B cell (primary cell): ENCODE results near the gene NR1D1. TPM values are rescaled to one million over a fixed set of nuclear protein-coding genes. Genes with fewer than 3 reads are reported as not detected.
"Not testable (repeated sequence)": the region's sequence is repeated elsewhere in the genome, so short reads cannot be mapped to it uniquely, and the experiment has no call there.

Experiments used
- ATAC-seq: fragments of 200-7000 bp; cut with Tn5 transposase; one replicate; pipeline ENCODE4 v1.10.0; 2021; ENCODE audit warnings: low read depth, mild to moderate bottlenecking, moderate number of reproducible peaks, moderate library complexity
- CTCF ChIA-PET: fragments of 350-600 bp; sonication (Branson Sonifier 250); formaldehyde crosslinking; loops from one replicate; lab custom pipeline; 2021; ENCODE audit warnings: antibody characterized with exemption, inconsistent platforms; lab: Charles Lee
- POLR2A ChIA-PET: fragments of 350-600 bp; sonication (Branson Sonifier 250); formaldehyde crosslinking; loops from one replicate; lab custom pipeline; 2021; ENCODE audit warnings: antibody characterized with exemption; lab: Charles Lee
- DNase-seq: peaks from one replicate; pipeline ENCODE4 v3.0.0; 2013
- H2AFZ ChIP-seq: 2 replicates; pipeline ENCODE4 v1.6.1; 2012; ENCODE audit warnings: mild to moderate bottlenecking, low read depth, low read length; ENCODE audit not compliant: insufficient read depth, poor library complexity, severe bottlenecking
- H3K27ac ChIP-seq, 2 donors: 1 replicate in 1 of 2; 2 replicates in 1 of 2; pipeline ENCODE4 v1.5.1; 2012 to 2013; ENCODE audit warnings: low read length in 2 of 2, mild to moderate bottlenecking in 2 of 2, moderate library complexity in 1 of 2
- H3K27me3 ChIP-seq, 4 experiments: fragments of 200-600 bp in 1 of 4; sonication (generic) in 1 of 4; replicated peaks in 1 of 4; 1 replicate in 2 of 4; 2 replicates in 2 of 4; pipeline versions ENCODE4 v1.6.1 to v1.7.0; 2013 to 2016; ENCODE audit warnings: low read length in 3 of 4, mild to moderate bottlenecking in 2 of 4, mixed read lengths in 1 of 4, moderate library complexity in 1 of 4; ENCODE audit not compliant: insufficient read depth in 4 of 4, control insufficient read depth in 3 of 4; ENCODE audit errors: control extremely low read depth in 1 of 4
- H3K36me3 ChIP-seq, 2 experiments: replicated peaks in 1 of 2; 1 replicate in 1 of 2; 2 replicates in 1 of 2; pipeline versions ENCODE4 v1.6.1 to v1.7.1; 2013; ENCODE audit warnings: low read length in 1 of 2; ENCODE audit not compliant: insufficient read depth in 2 of 2, control insufficient read depth in 1 of 2; ENCODE audit errors: control extremely low read depth in 1 of 2, extremely low read depth in 1 of 2
- H3K4me1 ChIP-seq, 2 donors: fragments of 200-600 bp in 1 of 2; sonication (generic) in 1 of 2; 1 replicate in 1 of 2; 2 replicates in 1 of 2; pipeline versions ENCODE4 v1.5.1 to v1.6.1; 2013 to 2017; ENCODE audit warnings: low read length in 2 of 2; ENCODE audit not compliant: control insufficient read depth in 2 of 2, insufficient read depth in 2 of 2
- H3K4me2 ChIP-seq: replicated peaks from 2 replicates; pipeline ENCODE3; 2012; ENCODE audit warnings: mild to moderate bottlenecking, low read depth, low read length; ENCODE audit not compliant: poor library complexity, severe bottlenecking
- H3K4me3 ChIP-seq, 5 experiments: fragments of 200-600 bp in 1 of 5; sonication (generic) in 1 of 5; 1 replicate in 3 of 5; 2 replicates in 2 of 5; pipeline versions ENCODE4 v1.5.1 to v1.7.0; 2011 to 2016; ENCODE audit warnings: low read length in 4 of 5, mild to moderate bottlenecking in 4 of 5, low read depth in 2 of 5, control low read depth in 1 of 5, moderate library complexity in 1 of 5; ENCODE audit not compliant: insufficient read depth in 1 of 5; ENCODE audit errors: control extremely low read depth in 1 of 5, extremely low read depth in 1 of 5
- H3K79me2 ChIP-seq: fragments of 200-600 bp; sonication (generic); one replicate; pipeline ENCODE4 v1.6.0; 2016; ENCODE audit warnings: low read length; ENCODE audit not compliant: control insufficient read depth, insufficient read depth
- H3K9ac ChIP-seq: fragments of 200-600 bp; sonication (generic); 2 replicates; pipeline ENCODE4 v1.6.1; 2017; ENCODE audit warnings: mild to moderate bottlenecking, low read length, moderate library complexity
- H3K9me3 ChIP-seq, 3 donors: one replicate each; pipeline versions ENCODE4 v1.6.1 to v1.7.1; 2013; ENCODE audit warnings: low read length in 2 of 3; ENCODE audit not compliant: control insufficient read depth in 2 of 3, insufficient read depth in 1 of 3; ENCODE audit errors: control extremely low read depth in 1 of 3
- H4K20me1 ChIP-seq: 2 replicates; pipeline ENCODE4 v1.6.0; 2012; ENCODE audit warnings: mild to moderate bottlenecking, low read length; ENCODE audit not compliant: insufficient read depth, control insufficient read depth, poor library complexity, severe bottlenecking
- H3K27ac Mint-ChIP-seq: one replicate; pipeline ENCODE4 v1.8.0; 2021; ENCODE audit warnings: mixed read lengths
- H3K27me3 Mint-ChIP-seq: one replicate; pipeline ENCODE4 v1.8.0; 2021; ENCODE audit warnings: mixed read lengths
- H3K4me1 Mint-ChIP-seq: one replicate; pipeline ENCODE4 v1.8.0; 2021; ENCODE audit warnings: mixed read lengths
- H3K4me3 Mint-ChIP-seq: one replicate; pipeline ENCODE4 v1.8.0; 2021; ENCODE audit warnings: mixed read lengths
- H3K9me3 Mint-ChIP-seq: one replicate; pipeline ENCODE4 v1.8.0; 2022; ENCODE audit warnings: mixed read lengths; ENCODE audit not compliant: insufficient read depth
- EZH2 ChIP-seq: IDR thresholded peaks from 2 replicates; pipeline ENCODE4 v1.6.1; 2012; ENCODE audit warnings: borderline replicate concordance, low read depth, mild to moderate bottlenecking, moderate library complexity, low read length; ENCODE audit not compliant: insufficient read depth, poor library complexity, severe bottlenecking
- WGBS: methylation state at CpG from one replicate; pipeline ENCODE4 v1.1.5; 2013; ENCODE audit warnings: missing lambda C conversion rate; ENCODE audit not compliant: insufficient coverage; 5-methylcytosine and 5-hydroxymethylcytosine counted together
- intact Hi-C: fragments of 100-400 bp; cut with micrococcal nuclease; formaldehyde crosslinking; loops from one replicate; pipeline ENCODE4 v1.10.0; 2022
- polyA plus RNA-seq: library from polyadenylated mRNA; depleted of rRNA; stranded (reverse); fragments of >200 nt; gene quantifications from 2 replicates; pipeline ENCODE4 v1.2.3, GENCODE V29; 2012
- total RNA-seq, 2 donors: library from RNA; stranded (reverse); fragments of 120-200 nt in 1 of 2; gene quantifications; 1 replicate in 1 of 2; 2 replicates in 1 of 2; pipeline versions ENCODE4 v1.2.3 to v1.2.4, GENCODE V29; 2013 to 2022
- TF ChIP-seq, protein P1 (sequence below): fragments of 200-600 bp; IDR thresholded peaks from one replicate; pipeline ENCODE4 v1.8.0; 2022; ENCODE audit warnings: antibody characterized with exemption, mild to moderate bottlenecking

The NR1D1 gene
- total and polyA plus RNA-seq, 2 donors (not counting 1 experiment from before 2014, with no cell fraction given): 6.7 to 7.7 TPM

- Histone ChIP-seq H4K20me1 (peaks cover 32% of the 10 kb centered on the region), H3K27ac (no peak overlapping the region), H2AFZ (no peak overlapping the region), H3K4me1 (peaks cover 11 to 12% of the 10 kb centered on the region in 2 donors), H3K36me3 (peaks cover 12 to 59% of the 10 kb centered on the region in 2 experiments), H3K4me3 (no peak overlapping the region), H3K79me2 (peaks cover 94% of the 10 kb centered on the region), H3K9me3 (no peaks in the 10 kb centered on the region), H3K27me3 (no peaks in the 10 kb centered on the region), H3K9ac (no peak overlapping the region), H3K4me2 (no peak overlapping the region)
- 90% methylated on average over 2 of the region's 3 CpGs for WGBS
- no peak for DNase-seq
- Mint-ChIP-seq H3K27me3 (no peaks in the 10 kb centered on the region), H3K9me3 (no peaks in the 10 kb centered on the region), H3K4me3 (no peak overlapping the region), H3K27ac (no peak overlapping the region), H3K4me1 (peaks cover 45% of the 10 kb centered on the region)
- intact Hi-C loops: no loop called here
- ChIA-PET CTCF (interaction anchor here (1.0 to 1.8 kb wide), 3 partner anchors 22 to 46 kb away, joined by 3 to 4 read pairs (median 4); no protein-coding TSS in a partner anchor), POLR2A (no interaction called here)
- ATAC-seq: no peak
- no peak for TF ChIP-seq EZH2
- TF ChIP-seq, protein P1, sequence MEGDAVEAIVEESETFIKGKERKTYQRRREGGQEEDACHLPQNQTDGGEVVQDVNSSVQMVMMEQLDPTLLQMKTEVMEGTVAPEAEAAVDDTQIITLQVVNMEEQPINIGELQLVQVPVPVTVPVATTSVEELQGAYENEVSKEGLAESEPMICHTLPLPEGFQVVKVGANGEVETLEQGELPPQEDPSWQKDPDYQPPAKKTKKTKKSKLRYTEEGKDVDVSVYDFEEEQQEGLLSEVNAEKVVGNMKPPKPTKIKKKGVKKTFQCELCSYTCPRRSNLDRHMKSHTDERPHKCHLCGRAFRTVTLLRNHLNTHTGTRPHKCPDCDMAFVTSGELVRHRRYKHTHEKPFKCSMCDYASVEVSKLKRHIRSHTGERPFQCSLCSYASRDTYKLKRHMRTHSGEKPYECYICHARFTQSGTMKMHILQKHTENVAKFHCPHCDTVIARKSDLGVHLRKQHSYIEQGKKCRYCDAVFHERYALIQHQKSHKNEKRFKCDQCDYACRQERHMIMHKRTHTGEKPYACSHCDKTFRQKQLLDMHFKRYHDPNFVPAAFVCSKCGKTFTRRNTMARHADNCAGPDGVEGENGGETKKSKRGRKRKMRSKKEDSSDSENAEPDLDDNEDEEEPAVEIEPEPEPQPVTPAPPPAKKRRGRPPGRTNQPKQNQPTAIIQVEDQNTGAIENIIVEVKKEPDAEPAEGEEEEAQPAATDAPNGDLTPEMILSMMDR: no peak
Measured at GRCh38 chr17:40145476-40145875, 45.1 kb upstream of the NR1D1 start.

GRCh38 chr17:40143166-40143565 is 42.8 kb upstream of the NR1D1 start:
- peaks cover 41% of the 10 kb centered on the region for H3K4me1 Mint-ChIP-seq
- intact Hi-C loops, H3K4me3 Mint-ChIP-seq, ATAC-seq, H3K9ac ChIP-seq, H2AFZ ChIP-seq, H3K27ac ChIP-seq, H3K4me2 ChIP-seq, POLR2A ChIA-PET, H3K4me3 ChIP-seq, H3K27me3 Mint-ChIP-seq, H3K27ac Mint-ChIP-seq, DNase-seq, H3K9me3 ChIP-seq, H3K27me3 ChIP-seq, H3K9me3 Mint-ChIP-seq: not testable (repeated sequence)
- H3K79me2 ChIP-seq: peaks cover 84% of the 10 kb centered on the region
- 100% methylated on average over 3 of the region's 3 CpGs for WGBS
- peaks cover 16% of the 10 kb centered on the region for H4K20me1 ChIP-seq
- peaks cover 19 to 24% of the 10 kb centered on the region in 2 donors for H3K4me1 ChIP-seq
- CTCF ChIA-PET: interaction anchor here (0.7 to 1.1 kb wide), 3 partner anchors 10 to 53 kb away, joined by 3 read pairs; no protein-coding TSS in a partner anchor
- H3K36me3 ChIP-seq: peaks cover 9 to 39% of the 10 kb centered on the region in 2 experiments
